ENCODE measurements around the gene BANP. TPM values are rescaled to one million over a fixed set of nuclear protein-coding genes. Genes with fewer than 3 reads are reported as not detected.
"Not testable (repeated sequence)": the region's sequence is repeated elsewhere in the genome, so short reads cannot be mapped to it uniquely, and the experiment has no call there.

The BANP gene
- total RNA-seq, 4 donors from 2014 or later: 7.4 to 45.5 (median 20.3) TPM

DNA sequence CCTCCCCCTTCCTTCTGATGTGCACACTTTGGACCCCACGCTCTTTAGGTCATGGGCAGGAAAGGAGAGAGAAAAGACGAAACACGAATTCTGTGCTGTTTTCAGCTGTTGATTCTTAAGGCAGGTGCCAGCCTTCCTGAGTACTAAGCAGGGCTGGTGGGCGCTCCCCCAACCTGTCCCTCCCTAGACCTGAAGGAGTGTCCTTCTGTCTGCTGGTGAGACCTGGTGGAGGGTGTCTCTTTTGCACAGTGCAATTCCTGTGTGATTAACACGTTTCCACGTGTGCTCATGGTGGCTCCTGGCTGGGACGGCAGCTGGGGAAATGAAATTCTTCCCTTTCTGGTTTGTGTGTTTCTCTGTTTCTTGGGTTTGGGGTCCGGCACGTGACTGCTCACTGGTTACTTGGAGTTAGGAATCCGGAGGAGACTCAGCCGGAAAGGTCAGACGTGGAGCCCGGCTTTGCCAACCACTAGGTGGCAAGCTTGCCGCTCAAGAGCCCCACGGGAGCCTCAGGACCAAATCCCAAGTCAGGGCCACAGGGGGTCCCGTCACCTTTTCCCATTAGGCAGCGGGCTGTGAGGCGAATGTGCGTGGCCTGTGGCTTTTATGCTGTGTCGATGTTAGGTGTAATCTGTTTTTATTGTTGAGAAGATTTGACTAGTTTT is 32.0 kb downstream of the BANP start:
- H3K4me3 ChIP-seq; H3K9me3 ChIP-seq; H3K4me1 ChIP-seq; H3K27me3 ChIP-seq; H3K36me3 ChIP-seq; intact Hi-C loops (cut with DNase I; ENCODE audit: low total_unique reads); DNase-seq; H3K27ac ChIP-seq: not testable (repeated sequence)
- TF ChIP-seq CTCF (IDR thresholded peaks at IDR 0.05): peak in 3 of 4 experiments; percentile 21 to 31 (median 27)

DNA sequence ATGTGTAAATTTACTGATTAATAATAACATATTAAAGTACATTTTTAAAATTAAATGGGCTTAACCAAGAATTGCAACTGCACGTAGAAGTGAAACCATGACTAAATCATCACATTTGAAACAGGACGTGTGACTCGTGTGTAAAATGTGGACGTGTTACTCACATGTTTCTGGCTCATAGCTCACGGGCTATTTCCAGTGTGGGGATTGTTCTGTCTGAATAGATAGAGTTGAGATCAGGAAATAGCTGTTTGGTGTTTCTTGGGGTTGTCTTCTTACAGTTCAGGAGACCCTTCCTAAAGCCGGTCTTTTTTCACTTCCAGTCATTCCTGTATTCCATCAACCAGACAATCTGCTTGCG is 32.5 kb downstream of the BANP start:
- H3K4me1 ChIP-seq; H3K4me3 ChIP-seq; H3K9me3 ChIP-seq; H3K27me3 ChIP-seq; DNase-seq; intact Hi-C loops (cut with DNase I; ENCODE audit: low total_unique reads); H3K36me3 ChIP-seq; H3K27ac ChIP-seq: not testable (repeated sequence)

DNA sequence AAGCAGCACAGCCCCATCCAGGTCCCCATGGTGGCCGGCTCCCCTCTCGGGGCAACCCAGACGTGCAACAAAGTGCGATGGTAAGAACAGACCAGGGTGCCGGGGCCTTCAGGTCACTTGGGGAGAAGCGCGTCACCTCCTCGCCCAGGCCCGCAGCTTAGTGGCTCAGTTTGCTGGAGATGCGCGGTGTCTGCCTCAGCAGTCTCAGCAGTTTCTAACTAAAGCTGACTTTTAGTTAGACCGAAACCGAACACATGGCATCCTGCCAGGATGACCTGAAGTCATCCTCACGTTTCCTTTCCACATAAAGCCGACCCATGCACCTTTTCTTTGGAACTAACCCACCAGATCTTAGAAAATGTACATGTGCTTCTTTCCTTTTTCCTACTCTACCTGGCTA is 32.9 kb downstream of the BANP start:
- DNase-seq, H3K36me3 ChIP-seq: not testable (repeated sequence)

DNA sequence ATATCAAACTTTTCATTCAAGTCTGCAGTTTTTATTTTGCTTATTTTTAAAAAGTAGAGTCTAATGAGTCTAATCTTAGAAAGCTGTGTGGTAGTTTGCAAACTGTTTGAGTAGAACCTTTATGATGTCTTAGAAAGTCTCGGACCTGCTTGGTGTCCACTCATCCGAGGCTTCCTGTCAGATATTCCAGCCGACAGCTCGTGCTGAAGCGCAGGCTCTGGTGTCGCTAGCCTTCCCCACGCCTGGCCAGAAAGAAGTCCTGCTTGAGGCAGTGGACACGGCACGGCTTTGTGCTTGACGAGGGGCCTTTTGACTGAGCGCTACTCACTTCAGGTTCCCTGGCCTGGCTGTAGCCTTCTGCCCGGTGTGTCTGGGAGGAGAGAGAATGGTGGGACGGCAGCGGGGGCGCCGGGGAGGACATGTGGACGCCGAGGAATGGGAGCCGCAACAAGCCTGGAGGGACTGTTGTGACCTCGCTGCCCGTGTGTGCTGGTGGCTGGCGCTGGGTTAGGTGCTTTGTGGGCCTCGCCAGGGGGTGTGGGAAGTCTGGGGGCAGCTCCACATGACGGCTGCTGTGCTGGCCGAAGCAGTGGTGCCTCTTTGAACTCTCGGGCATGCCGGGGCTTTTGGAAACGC is 33.5 kb downstream of the BANP start:
- no peaks in the 10 kb centered on the region for H3K9me3 ChIP-seq
- H3K4me1 ChIP-seq: no peaks in the 10 kb centered on the region
- H3K36me3 ChIP-seq: no peaks in the 10 kb centered on the region
- H3K4me3 ChIP-seq: no peak overlapping the region
- no peak for DNase-seq
- no peaks in the 10 kb centered on the region for H3K27me3 ChIP-seq
- no peak for TF ChIP-seq POLR2A (IDR thresholded peaks at IDR 0.05)
- no peak for TF ChIP-seq CTCF (IDR thresholded peaks at IDR 0.05)
- no peak overlapping the region for H3K27ac ChIP-seq
- intact Hi-C loops (cut with DNase I; ENCODE audit: low total_unique reads): no loop called here

More for the DNA sequence above, 32.9 kb downstream of the BANP start:
- intact Hi-C loops (cut with DNase I; ENCODE audit: low total_unique reads); H3K27me3 ChIP-seq; H3K27ac ChIP-seq; H3K4me3 ChIP-seq; H3K9me3 ChIP-seq; H3K4me1 ChIP-seq: not testable (repeated sequence)

- H3K36me3 ChIP-seq; H3K27me3 ChIP-seq; H3K4me1 ChIP-seq; H3K4me3 ChIP-seq; H3K9me3 ChIP-seq; DNase-seq; H3K27ac ChIP-seq; intact Hi-C loops (cut with DNase I; ENCODE audit: low total_unique reads): not testable (repeated sequence)
Measured at GRCh38 chr16:87985493-87985892, 34.3 kb downstream of the BANP start.

GRCh38 chr16:87986361-87986849 is 35.2 kb downstream of the BANP start:
- H3K27me3 ChIP-seq; H3K27ac ChIP-seq; DNase-seq; H3K36me3 ChIP-seq; H3K9me3 ChIP-seq; intact Hi-C loops (cut with DNase I; ENCODE audit: low total_unique reads); H3K4me1 ChIP-seq; H3K4me3 ChIP-seq: not testable (repeated sequence)

GRCh38 chr16:87988596-87988995 is 37.4 kb downstream of the BANP start:
- intact Hi-C loops (cut with DNase I; ENCODE audit: low total_unique reads); H3K9me3 ChIP-seq; H3K36me3 ChIP-seq; H3K27ac ChIP-seq; H3K4me3 ChIP-seq; DNase-seq; H3K4me1 ChIP-seq; H3K27me3 ChIP-seq: not testable (repeated sequence)

DNA sequence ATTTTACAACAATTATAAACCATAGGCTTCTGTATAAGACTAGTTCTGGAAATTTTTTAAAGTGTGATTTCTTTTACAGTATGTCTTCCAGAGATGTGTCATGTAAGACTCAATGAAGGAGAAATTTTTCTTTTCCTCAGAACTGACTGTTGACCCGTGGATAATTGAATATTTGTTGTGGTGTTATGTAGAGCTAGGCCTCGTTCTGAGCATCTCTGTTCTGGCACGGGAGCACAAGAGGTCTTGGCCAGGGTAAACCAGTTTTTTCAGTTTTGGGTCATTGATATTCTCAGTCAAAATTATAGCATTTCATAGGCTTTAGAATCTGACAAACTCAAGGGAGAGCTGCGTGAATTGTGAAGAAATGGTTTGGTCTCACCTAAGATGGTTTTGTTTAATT is 39.0 kb downstream of the BANP start:
- intact Hi-C loops (cut with DNase I; ENCODE audit: low total_unique reads); DNase-seq; H3K36me3 ChIP-seq; H3K9me3 ChIP-seq; H3K27ac ChIP-seq; H3K27me3 ChIP-seq; H3K4me3 ChIP-seq; H3K4me1 ChIP-seq: not testable (repeated sequence)

- H3K27me3 ChIP-seq; intact Hi-C loops (cut with DNase I; ENCODE audit: low total_unique reads); DNase-seq; H3K27ac ChIP-seq; H3K9me3 ChIP-seq; H3K36me3 ChIP-seq; H3K4me1 ChIP-seq; H3K4me3 ChIP-seq: not testable (repeated sequence)
Measured at GRCh38 chr16:87992142-87992541, 40.9 kb downstream of the BANP start.
